Rectal smooth muscle tissue (tissue), 1 donor: Measurements from ENCODE around the gene ROCK2.

Source experiments
- H3K27ac ChIP-seq: one replicate; pipeline ENCODE4 v1.7.0; 2013; ENCODE audit warnings: low read depth, low read length, inconsistent platforms
- H3K27me3 ChIP-seq: one replicate; pipeline ENCODE4 v1.7.0; 2013; ENCODE audit warnings: low read length; ENCODE audit not compliant: control insufficient read depth, insufficient read depth
- H3K36me3 ChIP-seq: one replicate; pipeline ENCODE4 v1.7.0; 2013; ENCODE audit warnings: low read length; ENCODE audit not compliant: control insufficient read depth, insufficient read depth
- H3K4me1 ChIP-seq: one replicate; pipeline ENCODE4 v1.7.0; 2013; ENCODE audit warnings: low read length; ENCODE audit not compliant: control insufficient read depth, insufficient read depth
- H3K4me3 ChIP-seq: one replicate; pipeline ENCODE4 v1.7.0; 2013; ENCODE audit warnings: low read length
- H3K9ac ChIP-seq: one replicate; pipeline ENCODE4 v1.7.0; 2013; ENCODE audit warnings: low read length

Gene ROCK2

DNA sequence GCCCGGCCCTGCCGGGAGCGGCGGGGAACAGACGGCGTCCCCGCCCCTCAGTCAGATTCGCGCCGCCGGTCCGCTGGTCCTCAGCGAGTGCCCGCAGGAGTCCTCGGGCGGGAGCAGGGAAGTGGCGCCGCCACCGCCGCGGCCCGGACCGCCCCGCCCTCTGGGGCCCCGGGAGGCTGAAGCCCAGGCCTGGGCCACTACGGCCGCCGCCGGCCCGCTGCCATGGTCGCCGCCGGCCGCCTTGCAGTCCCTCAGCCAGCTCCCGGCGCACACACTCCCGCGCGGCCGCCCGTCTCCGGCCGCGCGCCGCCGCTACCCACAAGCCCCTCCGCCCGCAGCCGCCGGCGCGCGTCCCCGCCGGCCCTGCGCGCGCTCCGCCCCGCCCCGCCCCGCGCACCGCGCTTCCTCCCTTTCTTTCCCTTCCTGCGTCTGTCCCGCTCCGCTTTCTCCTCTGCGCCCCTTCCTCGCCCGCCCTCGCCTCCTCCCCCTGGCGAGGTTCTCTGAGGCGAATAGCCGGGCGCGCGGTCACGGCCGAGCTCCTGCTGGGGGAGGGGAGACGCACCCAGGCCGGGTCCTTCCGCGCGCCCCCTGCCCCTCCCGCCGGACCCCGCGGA, at the start of gene ROCK2:
Gene ROCK2 (minus strand): TSS at position 295 of the 614 bp plus-strand sequence. CDS start 500 bp downstream, outside the sequence.
- Histone ChIP-seq H3K27ac (peak within 1 kb of the TSS; percentile 95), H3K4me3 (peak within 1 kb of the TSS; percentile 84), H3K4me1 (peaks cover 20% of the 10 kb centered on the region), H3K9ac (peak within 1 kb of the TSS; percentile 57), H3K27me3 (no peaks in the 10 kb centered on the region), H3K36me3 (no peaks in the 10 kb centered on the region)

DNA sequence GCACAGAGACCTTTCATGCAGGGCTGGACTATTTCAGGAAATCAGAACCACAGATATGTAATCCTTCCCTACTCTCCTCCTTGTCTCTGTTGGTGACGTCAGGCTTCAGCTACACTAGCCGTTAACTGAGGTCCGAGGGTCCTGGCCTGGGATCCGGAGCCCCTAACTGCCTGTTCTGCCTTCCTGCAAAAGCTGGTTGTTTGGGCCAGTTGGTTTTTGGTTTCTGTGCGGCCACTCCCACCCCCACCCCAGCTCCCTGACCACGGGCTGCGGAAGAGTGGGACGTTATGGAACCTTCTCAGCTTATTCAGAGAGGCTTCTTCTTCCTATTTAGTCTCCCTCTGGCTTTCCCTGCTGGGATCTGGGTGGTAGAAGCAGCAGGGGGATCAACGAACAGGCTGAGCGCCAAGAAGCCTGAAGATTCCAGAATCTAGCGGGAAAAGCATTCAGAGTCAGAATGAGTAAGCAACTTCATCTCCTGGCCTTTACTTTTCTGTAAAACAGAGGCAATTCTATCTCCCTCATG, 49.3 kb upstream of the ROCK2 start:
- Histone ChIP-seq H3K9ac (no peak overlapping the region), H3K27ac (peak overlapping the region; percentile 51), H3K4me1 (peaks cover 17% of the 10 kb centered on the region), H3K27me3 (no peaks in the 10 kb centered on the region), H3K4me3 (peak overlapping the region; percentile 29), H3K36me3 (no peaks in the 10 kb centered on the region)

DNA sequence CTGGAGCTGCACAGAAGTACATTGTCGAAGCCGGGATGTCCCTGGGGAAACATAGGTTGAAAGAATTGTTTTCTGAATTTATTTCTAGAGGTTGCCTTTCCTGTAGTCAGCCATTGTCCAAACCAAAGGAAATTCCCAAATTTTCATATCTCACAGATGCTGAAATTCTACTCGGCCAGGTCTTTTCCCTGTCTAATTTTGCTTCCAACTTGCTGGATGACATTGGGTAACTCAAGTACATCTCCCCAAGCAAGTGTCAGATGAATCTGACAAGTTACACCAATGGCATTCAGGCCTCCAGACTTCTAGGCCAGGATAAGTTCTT, 47.5 kb upstream of the ROCK2 start:
- H3K9ac ChIP-seq, result no peak overlapping the region
- H3K4me1 ChIP-seq, result peaks cover 17% of the 10 kb centered on the region
- H3K36me3 ChIP-seq, result no peaks in the 10 kb centered on the region
- no peaks in the 10 kb centered on the region for H3K27me3 ChIP-seq
- H3K27ac ChIP-seq, result no peak overlapping the region
- H3K4me3 ChIP-seq, result no peak overlapping the region

DNA sequence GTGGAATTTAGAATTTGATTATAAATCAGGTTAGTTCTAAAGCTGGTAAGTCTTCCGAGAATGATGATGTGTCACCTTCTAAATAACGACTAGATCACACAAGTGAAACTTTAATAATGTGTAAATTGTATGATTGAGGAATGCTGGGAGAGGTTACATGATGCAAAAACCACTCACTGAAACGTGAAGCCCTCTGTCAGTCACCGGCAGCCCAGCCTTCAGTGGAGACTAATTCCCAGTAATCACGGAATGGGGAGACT, 45.9 kb upstream of the ROCK2 start:
- no peak overlapping the region for H3K4me3 ChIP-seq
- no peaks in the 10 kb centered on the region for H3K27me3 ChIP-seq
- H3K27ac ChIP-seq, result no peak overlapping the region
- no peak overlapping the region for H3K9ac ChIP-seq
- peaks cover 23% of the 10 kb centered on the region for H3K4me1 ChIP-seq
- H3K36me3 ChIP-seq, result no peaks in the 10 kb centered on the region

DNA sequence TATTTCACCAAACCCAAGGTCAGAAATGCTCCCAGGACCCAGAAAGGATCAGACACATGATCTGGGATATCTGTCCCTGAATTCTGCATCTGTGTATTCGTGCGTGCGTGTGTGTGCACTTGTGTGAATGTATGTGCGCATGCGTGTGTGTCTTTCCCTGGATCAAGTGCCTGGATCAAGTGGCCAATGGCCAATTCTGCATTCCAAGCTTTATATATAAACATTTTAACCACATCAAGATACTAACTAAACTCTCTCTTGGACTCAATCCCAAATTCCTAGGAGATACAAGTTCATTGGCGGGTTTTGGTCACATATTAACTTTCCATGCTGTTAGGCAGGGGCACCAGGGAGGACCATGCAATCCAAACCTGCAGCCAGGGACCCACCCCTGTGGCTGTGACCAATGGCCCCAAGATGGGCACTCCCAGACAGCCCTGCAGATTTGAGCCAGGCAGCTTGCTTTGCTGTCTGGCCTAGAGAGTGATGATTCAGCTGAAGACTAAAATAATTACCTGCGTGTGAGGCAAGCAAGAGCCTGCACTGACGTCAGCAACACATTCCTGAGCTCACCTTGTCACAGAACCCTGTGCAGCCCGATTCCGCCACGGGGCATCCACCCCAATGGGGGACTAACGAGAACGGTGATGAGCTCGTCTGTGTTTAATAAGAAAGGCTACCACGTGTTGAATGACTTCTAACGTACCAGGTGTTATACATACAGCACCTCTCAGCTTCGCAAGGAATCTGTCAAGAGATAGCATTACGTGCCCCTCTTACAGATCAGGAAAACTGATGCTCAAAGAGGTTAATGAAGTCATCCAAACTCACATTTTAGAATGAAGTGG, 45.3 kb upstream of the ROCK2 start:
- Histone ChIP-seq H3K9ac (no peak overlapping the region), H3K4me3 (no peak overlapping the region), H3K36me3 (no peaks in the 10 kb centered on the region), H3K27me3 (no peaks in the 10 kb centered on the region), H3K4me1 (peaks cover 23% of the 10 kb centered on the region), H3K27ac (no peak overlapping the region)

DNA sequence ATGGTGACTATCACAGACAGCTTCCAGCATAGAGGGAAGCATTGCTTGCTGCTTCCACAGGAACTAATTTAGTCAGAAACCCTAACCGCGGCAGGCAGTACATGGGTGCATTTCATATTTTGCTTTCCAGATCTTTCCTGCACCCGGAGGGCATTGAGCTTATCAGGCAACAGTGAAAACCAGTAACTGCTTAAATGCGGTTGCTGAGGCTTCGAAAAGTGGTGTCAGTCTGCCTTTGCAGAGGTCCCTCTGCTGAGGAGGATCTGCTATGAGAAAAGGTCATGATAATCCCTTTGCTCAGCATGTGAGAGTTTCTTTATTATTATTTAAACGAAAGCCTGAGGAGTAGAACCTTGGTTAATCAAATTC, 44.6 kb upstream of the ROCK2 start:
- H3K4me3 ChIP-seq, result no peak overlapping the region
- H3K4me1 ChIP-seq, result peaks cover 23% of the 10 kb centered on the region
- no peak overlapping the region for H3K9ac ChIP-seq

DNA sequence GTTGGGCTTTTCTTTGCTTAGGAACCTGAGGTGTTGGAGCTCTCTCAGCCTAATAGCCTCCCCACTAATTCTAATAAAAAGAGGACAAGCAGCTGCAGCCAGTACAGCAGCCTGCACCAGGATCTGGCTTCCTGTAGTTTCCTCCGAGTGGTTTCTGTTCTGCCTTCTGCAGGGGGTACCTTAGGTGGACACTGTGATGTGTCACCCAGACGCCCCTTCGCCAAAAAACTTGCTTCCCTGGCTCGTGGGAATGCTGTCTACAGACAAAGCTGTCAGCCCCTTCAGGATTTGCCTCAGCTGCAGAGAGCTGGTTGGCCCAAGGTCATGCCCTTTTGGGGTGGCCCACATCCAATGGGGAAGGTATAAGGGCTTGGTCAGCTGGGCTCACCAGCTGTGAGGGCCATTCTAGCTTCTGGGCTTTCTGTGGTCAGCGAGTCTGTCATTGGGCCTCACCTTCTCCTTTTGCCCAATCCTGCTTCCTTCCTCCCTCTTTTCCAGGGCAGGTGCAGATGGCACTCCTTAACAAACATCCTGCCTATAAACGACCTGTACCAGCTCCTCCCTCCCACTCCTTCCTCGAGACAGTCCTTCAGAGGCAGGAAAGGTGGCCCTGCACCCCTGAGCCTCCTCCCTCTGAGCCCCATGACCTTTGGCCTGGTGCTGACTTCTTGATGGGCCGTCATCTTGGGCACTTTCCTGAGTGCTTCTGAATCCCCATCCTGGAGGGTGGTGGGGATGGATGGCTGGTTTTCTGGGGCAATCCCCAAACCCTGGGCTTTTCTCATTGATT, 44.0 kb upstream of the ROCK2 start:
- Histone ChIP-seq H3K4me1 (peaks cover 23% of the 10 kb centered on the region), H3K27ac (no peak overlapping the region), H3K4me3 (no peak overlapping the region), H3K36me3 (no peaks in the 10 kb centered on the region), H3K27me3 (no peaks in the 10 kb centered on the region), H3K9ac (no peak overlapping the region)

More for the DNA sequence above, 44.6 kb upstream of the ROCK2 start:
- no peaks in the 10 kb centered on the region for H3K27me3 ChIP-seq
- H3K36me3 ChIP-seq, result no peaks in the 10 kb centered on the region
- H3K27ac ChIP-seq, result no peak overlapping the region

DNA sequence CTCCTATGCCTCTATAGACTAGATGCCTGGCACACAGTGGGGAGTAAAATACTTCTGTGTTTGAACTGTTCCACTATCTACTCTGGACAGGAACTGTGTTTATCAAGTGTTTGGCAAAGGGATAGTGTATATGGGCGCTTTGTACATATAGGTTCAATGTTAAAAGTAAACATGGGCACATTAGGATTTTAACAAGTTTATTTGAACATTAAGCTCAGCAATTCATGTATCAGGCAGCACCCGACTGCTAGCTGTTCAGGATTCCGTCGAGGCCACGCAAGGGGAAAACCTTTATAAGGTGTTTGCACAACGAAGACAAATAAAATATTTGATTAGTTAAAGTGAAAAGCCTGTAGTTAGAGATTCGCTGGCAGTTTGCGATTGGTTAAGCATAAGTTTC, 43.4 kb upstream of the ROCK2 start:
- no peak overlapping the region for H3K27ac ChIP-seq
- H3K9ac ChIP-seq, result no peak overlapping the region
- H3K36me3 ChIP-seq, result no peaks in the 10 kb centered on the region
- no peak overlapping the region for H3K4me3 ChIP-seq
- H3K4me1 ChIP-seq, result peaks cover 23% of the 10 kb centered on the region
- H3K27me3 ChIP-seq, result no peaks in the 10 kb centered on the region

DNA sequence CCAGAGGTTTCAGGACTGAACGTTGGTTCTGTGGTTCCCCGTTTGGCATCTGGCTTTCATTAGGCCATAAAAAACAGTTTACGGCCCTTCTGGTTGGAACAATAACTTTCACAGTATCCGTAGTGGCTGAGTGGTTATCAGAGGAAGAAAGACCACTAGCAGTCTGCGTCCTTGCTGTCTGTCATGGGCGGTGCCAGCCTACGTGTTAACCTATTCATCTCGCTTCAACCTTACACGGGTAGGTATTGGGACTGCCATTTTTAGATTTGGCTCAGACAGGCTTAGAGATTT, 42.6 kb upstream of the ROCK2 start:
- H3K9ac ChIP-seq, result no peak overlapping the region
- H3K36me3 ChIP-seq, result no peaks in the 10 kb centered on the region
- H3K27me3 ChIP-seq, result no peaks in the 10 kb centered on the region
- no peak overlapping the region for H3K4me3 ChIP-seq
- H3K4me1 ChIP-seq, result peaks cover 23% of the 10 kb centered on the region
- H3K27ac ChIP-seq, result no peak overlapping the region

DNA sequence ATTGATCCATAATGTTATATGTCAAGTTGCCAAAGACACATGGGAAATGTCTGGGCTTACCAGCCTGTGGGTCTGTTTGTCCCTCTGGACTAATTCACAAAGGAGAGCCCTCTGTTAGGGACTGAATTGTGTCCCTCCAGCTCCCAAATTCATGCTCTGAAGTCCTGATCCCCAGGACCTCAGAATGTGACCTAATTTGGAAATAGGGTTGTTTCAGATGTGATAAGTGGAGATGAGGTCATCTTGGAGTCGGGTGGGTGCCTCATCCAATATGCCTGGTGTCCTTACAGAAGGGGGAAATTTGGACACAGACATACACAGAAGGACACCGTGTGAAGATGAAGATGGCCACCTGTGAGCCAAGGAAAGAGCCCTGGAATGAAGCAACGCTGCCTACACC, 41.4 kb upstream of the ROCK2 start:
- Histone ChIP-seq H3K9ac (no peak overlapping the region), H3K36me3 (no peaks in the 10 kb centered on the region), H3K27ac (no peak overlapping the region), H3K27me3 (no peaks in the 10 kb centered on the region), H3K4me1 (peaks cover 15% of the 10 kb centered on the region), H3K4me3 (no peak overlapping the region)

DNA sequence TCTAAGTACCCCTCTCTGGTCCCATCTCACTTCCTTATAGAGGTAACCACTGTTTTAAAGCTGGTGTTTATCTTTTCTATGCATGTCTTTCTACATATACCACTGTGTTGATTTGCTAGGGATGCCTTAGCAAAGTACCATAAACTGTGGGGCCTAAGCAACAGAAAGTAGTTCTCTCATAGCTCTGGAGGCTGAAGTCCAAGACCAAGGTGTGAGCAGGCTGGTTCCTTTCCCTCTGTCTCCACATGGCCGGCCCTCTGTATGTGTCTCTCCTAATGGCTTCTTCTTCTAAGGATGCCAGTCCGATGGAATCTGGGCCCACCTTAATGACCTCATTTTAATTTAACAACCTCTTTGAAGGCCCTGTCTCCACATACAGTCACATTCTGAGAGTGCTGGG, 40.8 kb upstream of the ROCK2 start:
- H3K4me3 ChIP-seq, result no peak overlapping the region
- H3K4me1 ChIP-seq, result peaks cover 15% of the 10 kb centered on the region
- no peaks in the 10 kb centered on the region for H3K36me3 ChIP-seq
- H3K27ac ChIP-seq, result no peak overlapping the region
- no peak overlapping the region for H3K9ac ChIP-seq
- H3K27me3 ChIP-seq, result no peaks in the 10 kb centered on the region

DNA sequence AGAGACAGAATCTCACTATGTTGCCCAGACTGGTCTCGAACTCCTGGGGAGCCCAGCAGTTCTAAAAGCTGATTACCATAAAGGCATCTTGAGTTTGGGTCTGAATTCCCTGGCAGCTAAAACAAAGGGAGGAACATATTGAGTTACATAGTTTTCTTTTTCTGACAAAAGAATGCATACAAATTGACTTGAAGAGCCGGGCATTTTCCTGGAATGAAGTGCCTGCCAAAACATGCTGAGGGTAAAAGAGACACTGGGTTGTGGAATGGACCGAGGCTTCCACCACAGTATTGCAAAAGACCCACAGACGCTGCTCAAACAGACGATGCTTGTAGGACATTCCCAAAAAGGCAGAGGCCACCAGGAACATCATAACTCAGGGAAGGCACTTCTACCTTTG, 35.1 kb upstream of the ROCK2 start:
- Histone ChIP-seq H3K27ac (no peak overlapping the region), H3K4me3 (no peak overlapping the region), H3K36me3 (no peaks in the 10 kb centered on the region), H3K4me1 (peaks cover 15% of the 10 kb centered on the region), H3K27me3 (no peaks in the 10 kb centered on the region), H3K9ac (no peak overlapping the region)
